Gastroesophageal sphincter (tissue), 4 donors: ENCODE data around the gene POLR2H. TPM values are rescaled to one million over a fixed set of nuclear protein-coding genes. Genes with fewer than 3 reads are reported as not detected.

Source experiments
- ATAC-seq: fragments of 150-250 bp; one replicate; pipeline ENCODE4 v1.9.1; 2016; ENCODE audit warnings: mild to moderate bottlenecking, moderate library complexity
- H3K27ac ChIP-seq, 4 donors: fragments of 200-600 bp; sonication (generic) in 3 of 4; 1 replicate in 3 of 4; 2 replicates in 1 of 4; pipeline ENCODE4 v1.5.1; 2016 to 2019
- H3K27me3 ChIP-seq: fragments of 200-600 bp; sonication (generic); one replicate; pipeline ENCODE4 v1.5.1; 2019
- H3K36me3 ChIP-seq, 2 donors: fragments of 200-600 bp; sonication (generic); one replicate each; pipeline ENCODE4 v1.5.1; 2019; ENCODE audit warnings: control low read depth in 1 of 2
- H3K4me1 ChIP-seq, 3 donors: fragments of 200-600 bp; sonication (generic); 1 replicate in 2 of 3; 2 replicates in 1 of 3; pipeline ENCODE4 v1.5.1; 2016 to 2019; ENCODE audit warnings: control low read depth in 2 of 3
- H3K4me3 ChIP-seq, 2 donors: fragments of 200-600 bp; sonication (generic); one replicate each; pipeline ENCODE4 v1.5.1; 2019; ENCODE audit warnings: mild to moderate bottlenecking in 1 of 2, moderate library complexity in 1 of 2
- H3K9me3 ChIP-seq, 3 donors: fragments of 200-600 bp; sonication (generic); one replicate each; pipeline ENCODE4 v1.5.1; 2017 to 2019; ENCODE audit warnings: control low read depth in 2 of 3
- CTCF ChIP-seq, 4 experiments: fragments of 200-600 bp in 2 of 4; fragments of 450-650 bp in 2 of 4; sonication (generic) in 1 of 4; IDR thresholded peaks; one replicate each; pipeline ENCODE4 v1.5.1; 2017 to 2019; ENCODE audit warnings: antibody characterized with exemption in 4 of 4, mild to moderate bottlenecking in 2 of 4, moderate library complexity in 2 of 4
- EP300 ChIP-seq: sonication (generic); formaldehyde crosslinking; IDR thresholded peaks from one replicate; pipeline ENCODE4 v1.6.1; 2017; ENCODE audit warnings: antibody characterized with exemption, mild to moderate bottlenecking
- POLR2A ChIP-seq, 2 donors: fragments of 450-650 bp; IDR thresholded peaks; one replicate each; pipeline ENCODE4 v1.6.1; 2017; ENCODE audit warnings: antibody characterized with exemption in 2 of 2, mild to moderate bottlenecking in 2 of 2, moderate library complexity in 1 of 2
- POLR2AphosphoS5 ChIP-seq: sonication (generic); formaldehyde crosslinking; IDR thresholded peaks from one replicate; pipeline ENCODE4 v1.6.1; 2017; ENCODE audit warnings: antibody characterized with exemption
- WGBS, 2 donors: methylation state at CpG; one replicate each; pipeline ENCODE4 v1.1.5; 2018; ENCODE audit warnings: low coverage in 1 of 2; 5-methylcytosine and 5-hydroxymethylcytosine counted together
- total RNA-seq, 4 donors: library from RNA; depleted of rRNA; stranded (reverse); fragments of >200 nt; gene quantifications; one replicate each; pipeline ENCODE4 v1.1.0, GENCODE V29; 2016

Gene POLR2H
- total RNA-seq, 4 donors from 2014 or later, result 32.8 to 54.1 (median 40.9) TPM

- no peaks in the 10 kb centered on the region for H3K9me3 ChIP-seq
- ATAC-seq, result no peak
- no peak for TF ChIP-seq POLR2AphosphoS5
- no peak for TF ChIP-seq EP300
- no peak for TF ChIP-seq POLR2A (IDR thresholded peaks at IDR 0.05)
- no peak for TF ChIP-seq CTCF (IDR thresholded peaks at IDR 0.05)
- H3K4me1 ChIP-seq, result peaks cover 3 to 72% (median 48%) of the 10 kb centered on the region in 3 donors
- H3K27ac ChIP-seq, result peak overlapping the region in 3 of 4 donors; percentile 93 to 100 (median 99)
- H3K27me3 ChIP-seq, result no peaks in the 10 kb centered on the region
- WGBS, 2 donors, result 60 to 70% methylated on average over 6 of the region's 7 CpGs
- peaks cover 0 to 37% of the 10 kb centered on the region in 2 donors for H3K36me3 ChIP-seq
- H3K4me3 ChIP-seq, result peak overlapping the region; percentile 53 to 86
These were observed 44.7 kb upstream of the POLR2H start for GRCh38 chr3:184316792-184317191.

GRCh38 chr3:184317201-184317600 is 44.3 kb upstream of the POLR2H start:
- H3K4me1 ChIP-seq, result peaks cover 3 to 76% (median 51%) of the 10 kb centered on the region in 3 donors
- H3K27ac ChIP-seq, result peak overlapping the region in 3 of 4 donors; percentile 93 to 100 (median 99)
- 55 to 71% methylated on average over 1 to 5 of the region's 5 CpGs for WGBS, 2 donors
- no peaks in the 10 kb centered on the region for H3K27me3 ChIP-seq
- no peak for TF ChIP-seq CTCF (IDR thresholded peaks at IDR 0.05)
- no peak for TF ChIP-seq POLR2A (IDR thresholded peaks at IDR 0.05)
- no peak for TF ChIP-seq POLR2AphosphoS5
- TF ChIP-seq EP300, result no peak
- H3K36me3 ChIP-seq, result peaks cover 0 to 41% of the 10 kb centered on the region in 2 donors
- H3K9me3 ChIP-seq, result no peaks in the 10 kb centered on the region
- no peak for ATAC-seq
- H3K4me3 ChIP-seq, result peak overlapping the region in 1 of 2 donors; percentile 86

- WGBS, 2 donors, result 0% methylated on average over 2 of the region's 4 CpGs; no CpG with 5 or more reads in 1 of the 2 donors
- Histone ChIP-seq H3K36me3 (peaks cover 0 to 70% of the 10 kb centered on the region in 2 donors), H3K4me1 (peaks cover 3 to 89% (median 48%) of the 10 kb centered on the region in 3 donors), H3K27ac (peak overlapping the region; percentile 80 to 99 (median 94)), H3K9me3 (no peaks in the 10 kb centered on the region), H3K4me3 (peak overlapping the region in 1 of 2 donors; percentile 46), H3K27me3 (no peaks in the 10 kb centered on the region)
- TF ChIP-seq EP300 (no peak), CTCF (IDR thresholded peaks at IDR 0.05) (peak in 1 of 4 experiments; percentile 33), POLR2AphosphoS5 (peak; percentile 87), POLR2A (IDR thresholded peaks at IDR 0.05) (no peak)
- peak; percentile 94 for ATAC-seq
These were observed 41.4 kb upstream of the POLR2H start for GRCh38 chr3:184320104-184320445.

- H3K36me3 ChIP-seq, result peaks cover 9 to 86% of the 10 kb centered on the region in 2 donors
These were observed 39.8 kb upstream of the POLR2H start for GRCh38 chr3:184321666-184322065.

More at GRCh38 chr3:184321666-184322065, 39.8 kb upstream of the POLR2H start:
- Histone ChIP-seq H3K4me1 (peaks cover 3 to 76% (median 41%) of the 10 kb centered on the region in 3 donors), H3K27me3 (no peaks in the 10 kb centered on the region), H3K9me3 (no peaks in the 10 kb centered on the region), H3K4me3 (no peak overlapping the region), H3K27ac (peak overlapping the region in 3 of 4 donors; percentile 93 to 99 (median 94))
- ATAC-seq, result no peak
- TF ChIP-seq CTCF (IDR thresholded peaks at IDR 0.05) (no peak), POLR2AphosphoS5 (no peak), POLR2A (IDR thresholded peaks at IDR 0.05) (no peak), EP300 (no peak)
- 40% methylated on average over 1 of the region's 5 CpGs; no CpG with 5 or more reads in 1 of the 2 donors for WGBS, 2 donors
